SK-N-MC (cell line): ENCODE data around the gene SCIN.
"Not testable (repeated sequence)": the region's sequence is repeated elsewhere in the genome, so short reads cannot be mapped to it uniquely, and the experiment has no call there.

ENCODE experiments used
- EZH2 ChIP-seq: fragments of 200-600 bp; sonication (generic); IDR thresholded peaks from one replicate; pipeline ENCODE4 v1.6.1; 2017; ENCODE audit warnings: antibody characterized with exemption
- POLR2AphosphoS5 ChIP-seq: IDR thresholded peaks from 2 replicates; pipeline ENCODE4 v1.6.1; 2012; ENCODE audit warnings: mild to moderate bottlenecking, low read depth, low read length, borderline replicate concordance

- TF ChIP-seq POLR2AphosphoS5, EZH2: not testable (repeated sequence)
Measured at GRCh38 chr7:12673436-12673835, 102.9 kb downstream of the SCIN start.
